ENCODE data around the gene NAA20.

The NAA20 gene

GRCh38 chr20:19996917-19997316, 20.2 kb upstream of the NAA20 start:
- TF ChIP-seq CTCF (IDR thresholded peaks at IDR 0.05) = no peak
- Histone ChIP-seq H2AFZ (no peak overlapping the region), H3K4me1 (peaks cover 40% of the 10 kb centered on the region), H3K9me3 (ENCODE audit: control insufficient read depth, low read length) (no peaks in the 10 kb centered on the region), H3K27ac (no peak overlapping the region), H3K27me3 (ENCODE audit: control insufficient read depth, insufficient read depth, low read length) (no peaks in the 10 kb centered on the region), H3K79me2 (no peaks in the 10 kb centered on the region), H3K9ac (no peak overlapping the region), H3K4me2 (ENCODE audit: low read length) (no peak overlapping the region), H3K36me3 (ENCODE audit: control insufficient read depth, insufficient read depth, low read length) (no peaks in the 10 kb centered on the region), H3K4me3 (ENCODE audit: low read depth, low read length) (no peak overlapping the region)

GRCh38 chr20:19998990-19999705, 18.0 kb upstream of the NAA20 start:
- H3K36me3 ChIP-seq (ENCODE audit: control insufficient read depth, insufficient read depth, low read length) = no peaks in the 10 kb centered on the region
- no peak overlapping the region for H3K9ac ChIP-seq
- H3K79me2 ChIP-seq = no peaks in the 10 kb centered on the region
- H3K4me2 ChIP-seq (ENCODE audit: low read length) = peak overlapping the region; percentile 46
- no peaks in the 10 kb centered on the region for H3K27me3 ChIP-seq (ENCODE audit: control insufficient read depth, insufficient read depth, low read length)
- peak overlapping the region; percentile 86 for H3K27ac ChIP-seq
- peak overlapping the region; percentile 25 for H3K4me3 ChIP-seq (ENCODE audit: low read depth, low read length)
- no peaks in the 10 kb centered on the region for H3K9me3 ChIP-seq (ENCODE audit: control insufficient read depth, low read length)
- peaks cover 39% of the 10 kb centered on the region for H3K4me1 ChIP-seq
- H2AFZ ChIP-seq = peak overlapping the region; percentile 23
- TF ChIP-seq CTCF (IDR thresholded peaks at IDR 0.05) = no peak

- Histone ChIP-seq H2AFZ (peak overlapping the region; percentile 59), H3K4me2 (ENCODE audit: low read length) (peak overlapping the region; percentile 25), H3K79me2 (no peaks in the 10 kb centered on the region), H3K4me1 (peaks cover 41% of the 10 kb centered on the region), H3K27ac (peak overlapping the region; percentile 86), H3K27me3 (ENCODE audit: control insufficient read depth, insufficient read depth, low read length) (no peaks in the 10 kb centered on the region), H3K4me3 (ENCODE audit: low read depth, low read length) (no peak overlapping the region), H3K36me3 (ENCODE audit: control insufficient read depth, insufficient read depth, low read length) (no peaks in the 10 kb centered on the region), H3K9ac (no peak overlapping the region), H3K9me3 (ENCODE audit: control insufficient read depth, low read length) (no peaks in the 10 kb centered on the region)
- no peak for TF ChIP-seq CTCF (IDR thresholded peaks at IDR 0.05)
Observed at GRCh38 chr20:20000211-20000968, 16.8 kb upstream of the NAA20 start.

GRCh38 chr20:20002101-20002998, 14.8 kb upstream of the NAA20 start:
- Histone ChIP-seq H3K27ac (peak overlapping the region; percentile 75), H3K4me1 (peaks cover 41% of the 10 kb centered on the region), H3K9me3 (ENCODE audit: control insufficient read depth, low read length) (no peaks in the 10 kb centered on the region), H3K4me2 (ENCODE audit: low read length) (peak overlapping the region; percentile 17), H3K79me2 (no peaks in the 10 kb centered on the region), H2AFZ (peak overlapping the region; percentile 17), H3K9ac (no peak overlapping the region), H3K36me3 (ENCODE audit: control insufficient read depth, insufficient read depth, low read length) (no peaks in the 10 kb centered on the region), H3K27me3 (ENCODE audit: control insufficient read depth, insufficient read depth, low read length) (no peaks in the 10 kb centered on the region), H3K4me3 (ENCODE audit: low read depth, low read length) (no peak overlapping the region)
- no peak for TF ChIP-seq CTCF (IDR thresholded peaks at IDR 0.05)
